ENCODE measurements around the gene RAPGEF2.

Gene RAPGEF2

DNA sequence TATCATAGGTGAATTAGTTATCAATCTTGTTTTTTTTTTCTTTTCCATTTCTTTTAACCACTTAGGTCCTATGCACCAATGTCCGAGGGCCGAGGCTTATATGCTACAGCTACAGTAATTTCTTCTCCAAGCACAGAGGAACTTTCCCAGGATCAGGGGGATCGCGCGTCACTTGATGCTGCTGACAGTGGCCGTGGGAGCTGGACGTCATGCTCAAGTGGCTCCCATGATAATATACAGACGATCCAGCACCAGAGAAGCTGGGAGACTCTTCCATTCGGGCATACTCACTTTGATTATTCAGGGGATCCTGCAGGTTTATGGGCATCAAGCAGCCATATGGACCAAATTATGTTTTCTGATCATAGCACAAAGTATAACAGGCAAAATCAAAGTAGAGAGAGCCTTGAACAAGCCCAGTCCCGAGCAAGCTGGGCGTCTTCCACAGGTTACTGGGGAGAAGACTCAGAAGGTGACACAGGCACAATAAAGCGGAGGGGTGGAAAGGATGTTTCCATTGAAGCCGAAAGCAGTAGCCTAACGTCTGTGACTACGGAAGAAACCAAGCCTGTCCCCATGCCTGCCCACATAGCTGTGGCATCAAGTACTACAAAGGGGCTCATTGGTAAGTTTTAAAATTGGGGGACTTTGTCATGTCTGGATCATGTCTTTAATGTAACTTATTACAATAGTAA is 250.7 kb downstream of the RAPGEF2 start:
- TF ChIP-seq ZFX (IDR thresholded peaks at IDR 0.05; ENCODE audit: borderline replicate concordance): no peak
- TF ChIP-seq, protein P1, sequence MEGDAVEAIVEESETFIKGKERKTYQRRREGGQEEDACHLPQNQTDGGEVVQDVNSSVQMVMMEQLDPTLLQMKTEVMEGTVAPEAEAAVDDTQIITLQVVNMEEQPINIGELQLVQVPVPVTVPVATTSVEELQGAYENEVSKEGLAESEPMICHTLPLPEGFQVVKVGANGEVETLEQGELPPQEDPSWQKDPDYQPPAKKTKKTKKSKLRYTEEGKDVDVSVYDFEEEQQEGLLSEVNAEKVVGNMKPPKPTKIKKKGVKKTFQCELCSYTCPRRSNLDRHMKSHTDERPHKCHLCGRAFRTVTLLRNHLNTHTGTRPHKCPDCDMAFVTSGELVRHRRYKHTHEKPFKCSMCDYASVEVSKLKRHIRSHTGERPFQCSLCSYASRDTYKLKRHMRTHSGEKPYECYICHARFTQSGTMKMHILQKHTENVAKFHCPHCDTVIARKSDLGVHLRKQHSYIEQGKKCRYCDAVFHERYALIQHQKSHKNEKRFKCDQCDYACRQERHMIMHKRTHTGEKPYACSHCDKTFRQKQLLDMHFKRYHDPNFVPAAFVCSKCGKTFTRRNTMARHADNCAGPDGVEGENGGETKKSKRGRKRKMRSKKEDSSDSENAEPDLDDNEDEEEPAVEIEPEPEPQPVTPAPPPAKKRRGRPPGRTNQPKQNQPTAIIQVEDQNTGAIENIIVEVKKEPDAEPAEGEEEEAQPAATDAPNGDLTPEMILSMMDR (IDR thresholded peaks at IDR 0.05): no peak
- no peak overlapping the region for H3K27ac ChIP-seq

DNA sequence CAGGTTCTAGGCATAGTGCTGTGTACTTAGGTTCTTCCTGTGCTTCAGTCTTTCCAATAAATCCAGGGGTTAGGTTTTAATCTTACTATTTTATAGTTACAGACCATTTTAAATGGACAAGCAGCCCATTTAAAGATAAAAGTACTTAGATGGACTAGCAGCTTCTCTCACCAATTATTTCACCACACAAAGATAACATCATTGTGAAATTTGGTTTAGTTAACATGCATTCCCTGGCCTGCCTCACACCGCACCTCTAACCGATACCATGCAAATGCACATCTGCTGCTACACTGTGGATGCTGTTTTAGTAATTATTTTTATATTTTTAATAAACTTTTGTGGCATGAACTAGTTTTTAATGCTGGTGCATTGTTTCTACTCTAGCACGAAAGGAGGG is 252.6 kb downstream of the RAPGEF2 start:
- no peak overlapping the region for H3K27ac ChIP-seq
- no peak for TF ChIP-seq ZFX (IDR thresholded peaks at IDR 0.05; ENCODE audit: borderline replicate concordance)
- TF ChIP-seq, protein P1 (IDR thresholded peaks at IDR 0.05): no peak

DNA sequence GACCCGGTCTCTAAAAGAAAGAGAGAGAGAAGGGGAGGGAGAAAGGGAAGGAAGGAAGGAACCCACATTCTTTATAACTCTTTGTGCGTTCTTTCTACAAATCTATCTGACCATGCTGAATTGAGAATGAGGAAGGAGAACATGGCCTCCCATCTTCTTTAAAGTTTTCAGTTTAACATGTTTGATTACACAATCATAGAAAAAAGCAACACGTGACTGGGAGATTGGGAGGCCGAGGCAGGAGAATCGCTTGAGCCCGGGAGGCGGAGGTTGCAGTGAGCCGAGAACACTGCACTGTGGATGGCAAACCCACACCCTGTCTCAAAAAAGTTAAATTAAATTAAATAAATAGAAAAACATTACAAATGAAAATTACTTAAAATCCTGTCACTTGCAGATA is 254.5 kb downstream of the RAPGEF2 start:
- no peak for TF ChIP-seq ZFX (IDR thresholded peaks at IDR 0.05; ENCODE audit: borderline replicate concordance)
- TF ChIP-seq, protein P1 (IDR thresholded peaks at IDR 0.05): no peak
- H3K27ac ChIP-seq: no peak overlapping the region

DNA sequence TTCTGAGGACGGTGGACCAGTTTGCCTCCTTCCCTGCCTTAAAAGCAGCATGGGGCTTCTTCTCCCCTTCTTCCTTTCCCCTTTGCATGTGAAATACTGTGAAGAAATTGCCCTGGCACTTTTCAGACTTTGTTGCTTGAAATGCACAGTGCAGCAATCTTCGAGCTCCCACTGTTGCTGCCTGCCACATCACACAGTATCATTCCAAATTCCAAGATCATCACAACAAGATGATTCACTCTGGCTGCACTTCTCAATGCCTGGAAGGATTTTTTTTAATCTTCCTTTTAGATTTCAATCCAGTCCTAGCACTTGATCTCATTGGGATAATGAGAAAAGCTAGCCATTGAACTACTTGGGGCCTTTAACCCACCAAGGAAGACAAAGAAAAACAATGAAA is 255.3 kb downstream of the RAPGEF2 start:
- H3K27ac ChIP-seq: no peak overlapping the region
- TF ChIP-seq, protein P1 (IDR thresholded peaks at IDR 0.05): no peak
- no peak for TF ChIP-seq ZFX (IDR thresholded peaks at IDR 0.05; ENCODE audit: borderline replicate concordance)

DNA sequence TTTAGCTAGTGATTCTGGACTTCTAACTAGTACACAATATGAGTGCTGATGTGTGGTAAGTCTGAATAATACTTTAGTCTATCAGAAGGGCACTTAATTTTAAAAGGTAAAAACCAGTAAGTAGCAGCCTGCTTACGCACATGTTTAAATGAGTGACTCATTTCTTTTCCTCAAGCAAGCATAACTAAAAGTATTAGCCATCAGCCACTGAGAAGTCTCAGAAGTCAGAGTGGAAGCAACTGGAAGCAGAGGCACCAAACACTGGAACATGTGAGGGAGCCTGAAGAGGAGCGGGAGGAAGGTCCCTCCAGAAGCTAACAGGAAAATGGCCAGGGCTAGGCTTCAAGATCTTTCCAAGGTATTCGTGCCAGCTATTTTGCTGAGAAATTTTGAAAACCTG is 257.7 kb downstream of the RAPGEF2 start:
- no peak overlapping the region for H3K27ac ChIP-seq
- TF ChIP-seq ZFX (IDR thresholded peaks at IDR 0.05; ENCODE audit: borderline replicate concordance): no peak
- TF ChIP-seq, protein P1 (IDR thresholded peaks at IDR 0.05): no peak

DNA sequence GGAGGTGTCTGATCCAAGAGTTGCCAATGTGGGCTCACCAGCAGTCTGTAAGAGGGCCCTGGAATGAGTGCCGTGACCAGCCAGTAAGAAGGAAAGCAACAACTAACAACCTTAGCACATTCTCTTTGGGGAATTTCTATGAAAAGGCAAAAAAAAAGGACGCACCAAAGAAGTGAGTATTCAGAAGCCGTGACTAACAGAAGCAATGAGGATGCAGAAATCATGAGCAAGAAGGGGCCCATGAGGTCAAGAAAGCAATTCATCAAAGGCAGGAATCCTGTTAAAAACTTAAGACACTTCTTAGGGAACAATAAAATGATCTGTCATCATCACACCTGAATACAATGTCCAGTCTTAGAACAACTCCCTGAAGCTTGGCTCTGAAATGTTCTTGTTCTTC is 260.5 kb downstream of the RAPGEF2 start:
- TF ChIP-seq ZFX (IDR thresholded peaks at IDR 0.05; ENCODE audit: borderline replicate concordance): no peak
- TF ChIP-seq, protein P1 (IDR thresholded peaks at IDR 0.05): no peak
- no peak overlapping the region for H3K27ac ChIP-seq

DNA sequence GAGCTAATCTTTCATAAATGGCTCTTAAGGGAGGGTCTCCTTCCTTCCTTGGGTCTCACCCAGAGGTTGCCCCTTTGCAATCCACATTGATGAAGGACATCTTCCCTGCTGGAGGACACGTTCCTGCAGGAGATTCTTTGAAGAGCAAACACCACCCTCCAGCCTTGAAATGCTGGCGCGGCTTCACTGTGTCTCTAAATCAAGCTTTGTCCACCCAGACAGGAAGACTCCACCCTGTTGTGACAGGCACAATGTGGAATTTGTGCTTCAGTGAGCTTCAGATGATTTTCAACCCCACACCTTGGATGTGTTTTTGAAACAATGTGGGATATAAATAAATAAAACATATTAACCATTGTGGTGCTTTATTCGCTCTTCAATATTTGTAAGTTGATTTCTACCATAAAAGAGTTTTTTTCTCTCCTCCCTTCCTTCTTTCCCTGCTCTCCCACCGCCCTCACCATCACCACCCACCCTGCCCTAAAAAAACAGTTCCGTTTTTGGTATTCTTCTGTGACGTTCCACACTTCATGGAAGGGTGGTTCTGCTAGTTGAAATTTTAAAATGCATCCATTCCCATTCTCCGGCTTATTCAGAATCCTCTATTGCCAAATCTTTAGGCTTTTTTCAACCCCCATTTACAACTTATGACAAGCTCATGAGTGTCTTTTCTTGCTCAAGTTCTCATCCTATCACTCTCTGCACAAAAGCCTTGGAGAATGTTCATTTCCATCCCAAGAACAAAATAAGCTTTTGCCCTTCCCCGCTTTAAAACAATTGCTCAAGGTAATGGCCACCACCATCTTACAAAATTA is 264.3 kb downstream of the RAPGEF2 start:
- no peak overlapping the region for H3K27ac ChIP-seq

More for the DNA sequence above, 264.3 kb downstream of the RAPGEF2 start:
- TF ChIP-seq, protein P1 (IDR thresholded peaks at IDR 0.05): no peak
- TF ChIP-seq ZFX (IDR thresholded peaks at IDR 0.05; ENCODE audit: borderline replicate concordance): no peak

Measured in 22Rv1 (cell line).